Kidney capillary endothelial cell (primary cell): Measurements from ENCODE around the gene RTKN2.
"Not testable (repeated sequence)": the region's sequence is repeated elsewhere in the genome, so short reads cannot be mapped to it uniquely, and the experiment has no call there.

Experiments used
- DNase-seq: peaks from one replicate; pipeline ENCODE4 v3.0.0-alpha.2; 2018; ENCODE audit warnings: low spot score

The RTKN2 gene

DNA sequence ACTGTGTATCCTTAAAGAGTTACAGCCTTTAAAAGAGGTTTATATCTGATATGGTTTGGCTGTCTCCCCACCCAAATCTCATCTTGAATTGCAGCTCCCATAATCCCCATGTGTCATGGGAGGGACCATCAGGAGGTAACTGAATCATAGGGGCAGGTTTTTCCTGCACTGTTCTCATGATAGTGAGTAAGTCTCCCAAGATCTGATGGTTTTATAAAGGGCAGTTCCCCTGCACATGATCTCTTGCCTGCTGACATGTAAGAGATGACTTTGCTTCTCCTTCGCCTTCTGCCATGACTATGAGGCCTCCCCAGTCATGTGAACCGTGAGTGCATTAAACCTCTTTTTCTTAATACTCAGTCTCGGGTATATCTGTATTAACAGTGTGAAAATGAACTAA, 9.7 kb downstream of the RTKN2 start:
- no peak for DNase-seq

DNA sequence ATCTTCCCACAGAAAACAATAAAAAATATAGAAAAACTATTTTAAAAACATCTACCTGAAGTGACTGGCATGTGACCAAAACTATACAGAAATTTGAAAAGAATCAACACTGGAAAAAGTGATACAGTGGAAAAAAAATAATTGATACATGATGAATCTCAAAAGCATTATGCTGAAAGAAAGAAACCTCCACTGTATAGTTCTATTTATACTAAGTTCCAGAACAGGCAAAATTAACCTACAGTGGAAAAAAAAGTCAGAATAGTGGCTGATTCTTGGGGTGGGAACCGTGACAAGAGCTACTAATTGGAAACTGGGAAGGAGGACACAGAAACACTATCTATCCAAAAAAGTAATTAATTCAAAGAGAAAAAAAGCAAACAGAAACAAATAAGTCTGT, 14.9 kb downstream of the RTKN2 start:
- DNase-seq, result no peak

- no peak for DNase-seq
Measured at GRCh38 chr10:62252051-62252450, 16.6 kb downstream of the RTKN2 start.

- DNase-seq, result peak; percentile 63
Measured at GRCh38 chr10:62250594-62251198, 17.9 kb downstream of the RTKN2 start.

GRCh38 chr10:62249957-62250356, 18.7 kb downstream of the RTKN2 start:
- no peak for DNase-seq

DNA sequence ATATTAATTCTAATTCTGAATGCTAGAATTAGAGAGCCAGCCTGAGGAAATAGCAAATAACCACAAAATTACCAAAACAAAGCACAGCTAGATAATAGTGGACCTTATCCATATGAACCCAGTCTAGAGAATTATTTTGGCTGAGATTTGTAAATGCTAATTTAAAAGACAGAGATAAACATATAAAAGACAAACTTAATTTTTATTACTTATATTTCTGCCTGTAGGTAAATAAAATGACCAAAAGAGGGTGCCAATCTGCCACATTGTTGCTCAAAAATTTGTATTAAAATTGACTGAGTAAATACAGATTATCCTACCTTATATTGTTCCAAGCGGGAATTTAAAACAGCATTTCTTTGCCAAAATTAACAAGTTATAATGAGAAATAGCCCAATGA, 20.2 kb downstream of the RTKN2 start:
- DNase-seq, result no peak

DNA sequence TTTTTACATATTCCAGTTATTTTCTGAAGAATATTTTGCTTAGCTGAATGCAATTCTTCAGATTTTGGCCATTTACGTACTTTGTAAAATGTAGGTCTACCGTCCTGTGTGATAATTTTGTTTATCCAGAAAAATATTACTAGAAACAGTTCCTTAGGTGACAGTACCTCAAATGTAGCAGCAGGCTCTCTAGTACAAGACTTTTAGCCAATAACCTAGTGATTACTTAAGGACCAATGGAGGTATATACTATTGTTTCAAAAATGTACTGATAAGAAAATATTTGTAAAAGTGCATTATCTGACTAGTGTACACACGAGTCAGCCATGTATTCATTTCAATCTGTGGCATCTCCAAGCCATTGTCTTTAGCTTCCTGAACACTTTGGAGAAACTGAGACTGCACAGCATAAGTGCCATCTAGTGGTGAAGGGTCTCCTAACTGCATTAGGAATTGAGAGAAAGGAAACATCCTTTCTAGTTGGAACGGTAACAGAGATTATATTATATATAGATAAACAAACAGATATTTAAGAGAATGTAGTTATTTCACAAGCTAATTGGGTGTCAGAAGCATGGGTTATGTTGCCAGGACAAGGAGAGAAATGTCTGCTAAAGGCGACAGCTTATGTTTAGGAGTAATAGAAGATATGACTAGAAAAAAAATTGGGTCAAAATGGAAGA, 23.7 kb downstream of the RTKN2 start:
- DNase-seq, result peak; percentile 75

GRCh38 chr10:62244088-62244487, 24.6 kb downstream of the RTKN2 start:
- no peak for DNase-seq

DNA sequence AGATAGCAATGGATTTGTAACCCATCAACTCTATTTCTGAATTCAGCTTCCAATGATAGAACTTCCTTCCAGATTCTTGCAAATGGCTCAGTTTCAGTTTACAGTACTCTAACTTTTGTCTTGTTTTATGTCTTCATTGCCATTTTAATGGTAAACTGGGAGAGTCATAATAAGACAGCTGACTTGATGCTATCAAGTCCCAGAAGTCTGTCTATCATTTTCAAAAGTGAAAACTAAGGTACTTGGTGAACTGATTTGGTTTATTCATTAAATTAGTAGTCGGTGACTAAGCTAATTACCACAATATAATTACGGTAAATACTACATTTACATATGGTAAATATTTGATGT, 25.0 kb downstream of the RTKN2 start:
- no peak for DNase-seq

DNA sequence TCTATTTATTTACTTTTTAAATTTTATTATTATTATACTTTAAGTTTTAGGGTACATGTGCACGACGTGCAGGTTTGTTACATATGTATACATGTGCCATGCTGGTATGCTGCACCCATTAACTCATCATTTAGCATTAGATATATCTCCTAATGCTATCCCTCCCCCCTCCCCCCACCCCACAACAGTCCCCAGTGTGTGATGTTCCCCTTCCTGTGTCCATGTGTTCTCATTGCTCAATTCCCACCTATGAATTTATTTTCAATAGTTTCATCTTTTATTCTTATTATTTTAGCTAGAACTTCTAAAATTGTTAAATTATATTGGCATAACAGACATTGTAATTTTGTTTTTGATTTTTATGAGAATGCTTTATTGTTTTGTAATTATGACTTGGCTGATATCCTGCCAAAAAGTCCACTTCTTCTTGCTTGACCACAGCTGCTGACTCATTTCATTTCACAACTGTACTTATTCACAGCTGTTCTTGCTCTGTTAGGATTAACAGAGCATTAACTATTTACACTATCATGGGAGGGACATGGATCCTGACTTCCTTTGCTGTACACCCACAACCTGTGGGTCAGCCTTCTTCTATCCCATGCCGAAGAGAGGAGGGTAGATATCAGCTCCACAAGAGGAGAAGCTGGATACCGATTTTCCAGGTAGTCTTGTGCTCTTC, 25.5 kb downstream of the RTKN2 start:
- peak; percentile 59 for DNase-seq

DNA sequence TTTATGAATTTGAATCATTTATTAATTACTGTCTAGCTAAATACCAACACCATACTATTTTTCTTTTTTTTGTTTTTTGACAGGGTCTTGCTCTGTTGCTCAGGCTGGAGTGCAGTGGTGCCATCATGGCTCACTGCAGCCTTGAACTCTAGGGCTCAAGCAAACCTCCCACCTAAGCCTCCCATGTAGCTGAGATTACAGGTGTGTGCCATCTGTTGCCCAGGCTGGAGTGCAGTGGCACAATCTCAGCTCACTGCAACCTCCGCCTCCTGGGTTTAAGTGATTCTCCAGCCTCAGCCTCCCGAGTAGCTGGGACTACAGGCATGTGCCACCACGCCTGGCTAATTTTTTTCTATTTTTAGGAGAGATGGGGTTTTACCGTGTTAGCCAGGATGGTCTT, 27.1 kb downstream of the RTKN2 start:
- not testable (repeated sequence) for DNase-seq

DNA sequence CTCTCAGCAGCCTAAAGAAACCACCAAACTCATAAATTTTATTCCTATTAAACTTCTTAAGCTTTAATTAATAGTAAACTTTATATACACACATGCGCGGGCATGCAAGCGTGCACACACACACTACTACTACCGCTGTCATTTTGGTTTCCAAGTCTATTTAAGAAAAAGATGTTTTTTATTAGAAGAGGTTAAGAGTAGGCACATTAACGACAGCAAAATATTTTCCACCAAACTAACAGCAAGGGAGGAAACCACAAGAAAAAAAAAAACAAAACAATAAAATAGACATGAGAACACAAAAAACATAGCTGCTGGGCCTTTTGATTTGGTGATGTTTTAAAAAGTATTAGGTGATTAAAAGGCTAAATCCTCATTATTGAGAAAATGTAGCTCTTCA, 28.6 kb downstream of the RTKN2 start:
- no peak for DNase-seq

- no peak for DNase-seq
Measured at GRCh38 chr10:62238880-62239279, 29.8 kb downstream of the RTKN2 start.

DNA sequence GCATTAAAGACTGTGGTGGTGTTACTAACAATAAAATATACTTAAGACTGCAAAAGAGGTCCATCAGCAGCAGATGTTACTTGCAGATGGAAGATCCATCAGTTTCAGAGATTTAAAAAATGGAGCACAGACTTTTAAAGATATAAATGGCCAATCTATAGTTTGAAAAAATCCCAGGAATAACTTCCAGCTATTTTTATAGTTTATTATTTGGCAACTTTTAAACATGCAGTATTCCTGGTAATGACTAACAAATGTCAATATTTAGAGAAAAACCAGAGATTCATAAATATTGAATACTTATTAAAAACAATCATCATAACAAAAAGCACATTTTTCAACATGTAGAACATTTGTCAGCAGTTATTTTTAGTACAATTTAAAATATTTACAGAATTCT, 30.7 kb downstream of the RTKN2 start:
- DNase-seq, result no peak

- DNase-seq, result no peak
Measured at GRCh38 chr10:62237506-62237905, 31.1 kb downstream of the RTKN2 start.

- no peak for DNase-seq
Measured at GRCh38 chr10:62234077-62234605, 34.5 kb downstream of the RTKN2 start.

GRCh38 chr10:62233356-62234076, 35.1 kb downstream of the RTKN2 start:
- no peak for DNase-seq

GRCh38 chr10:62231805-62232204, 36.8 kb downstream of the RTKN2 start:
- no peak for DNase-seq

DNA sequence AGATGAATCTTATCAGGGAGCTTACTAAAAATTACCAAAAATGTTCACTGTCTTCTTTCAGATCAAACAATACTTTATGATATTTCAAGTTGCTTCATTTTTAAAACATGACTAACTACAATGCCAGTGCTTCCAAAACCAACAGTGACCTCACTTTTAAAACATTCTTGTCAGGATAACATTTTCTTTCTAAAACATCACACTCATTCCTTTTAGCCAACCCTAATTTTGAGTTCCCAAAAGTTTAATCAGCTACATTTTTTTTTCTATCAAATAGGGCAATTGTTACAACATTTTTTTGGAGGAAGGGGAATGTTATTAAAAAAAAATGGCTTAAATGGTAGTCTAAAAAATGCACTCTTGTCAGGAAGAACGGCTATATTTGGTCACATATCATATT, 37.3 kb downstream of the RTKN2 start:
- no peak for DNase-seq

GRCh38 chr10:62230344-62231121, 38.1 kb downstream of the RTKN2 start:
- DNase-seq, result no peak

- no peak for DNase-seq
Measured at GRCh38 chr10:62225362-62225761, 43.3 kb downstream of the RTKN2 start.

DNA sequence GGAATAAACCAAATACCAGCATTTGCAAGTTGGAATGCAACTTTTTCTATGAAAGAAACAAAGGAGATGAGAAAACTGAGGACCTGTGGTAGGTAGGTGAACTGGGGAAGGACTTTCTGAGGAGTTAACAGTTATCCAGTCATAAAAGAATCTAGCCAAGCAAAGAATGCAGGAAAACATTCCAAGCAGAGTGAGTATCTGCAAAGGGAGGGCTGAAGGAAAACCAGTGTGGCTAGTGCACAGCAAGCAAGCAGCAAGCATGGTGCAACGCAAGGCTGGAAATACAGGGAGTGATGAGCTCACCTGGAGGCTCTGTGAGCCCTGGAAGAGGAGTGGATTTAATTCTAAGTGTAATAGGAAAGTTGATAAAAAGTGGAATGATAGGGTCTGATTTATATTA, 44.0 kb downstream of the RTKN2 start:
- DNase-seq, result no peak
